ENCODE measurements around the gene LCE3C.
"Not testable (repeated sequence)": the region's sequence is repeated elsewhere in the genome, so short reads cannot be mapped to it uniquely, and the experiment has no call there.

The LCE3C gene
- 0 reads per million in 2 donors for total RNA-seq

DNA sequence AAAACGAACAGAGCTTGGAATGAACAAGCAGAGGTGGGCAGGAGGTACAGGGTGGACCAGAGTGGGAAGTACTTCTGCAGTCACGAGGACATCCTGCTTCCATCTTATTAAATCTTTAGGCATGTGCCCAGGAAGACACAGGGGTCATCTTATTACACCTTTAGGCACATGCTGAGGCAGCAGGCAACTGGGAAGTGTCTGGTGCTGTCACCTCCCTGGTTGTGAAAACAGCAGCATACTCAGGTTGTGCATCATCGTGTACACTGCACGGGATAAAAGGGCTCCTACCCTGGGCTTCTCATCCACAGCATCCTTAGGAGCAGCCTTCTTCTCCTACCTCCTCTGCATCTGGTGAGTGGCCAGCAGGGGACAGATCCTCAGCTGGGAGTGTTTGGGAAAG lies at the start of gene LCE3C:
Gene LCE3C, plus strand, starts transcription at position 301 of the 400 bp plus-strand sequence. CDS start 498 bp downstream, outside the sequence.
- DNase-seq = no peak

DNA sequence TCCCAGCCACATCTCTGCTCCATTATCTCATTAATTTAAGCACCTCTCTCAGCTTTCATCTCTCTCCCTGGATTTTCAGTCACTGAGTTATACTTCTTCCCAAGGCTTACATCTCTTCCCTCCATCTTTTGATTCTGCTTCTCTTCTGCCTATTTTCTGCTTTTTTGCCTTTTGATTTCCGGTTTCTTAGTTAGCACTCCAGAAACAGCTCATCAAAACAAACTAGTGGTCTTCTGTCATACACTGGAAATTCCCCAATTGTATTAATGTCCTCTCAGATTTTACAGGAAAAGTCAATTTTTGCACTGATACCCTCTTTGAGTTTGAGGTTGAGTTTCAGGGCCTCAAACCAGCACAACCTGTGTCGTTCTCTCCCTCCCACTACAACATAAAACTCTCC lies 34.9 kb upstream of the LCE3C start:
- DNase-seq = no peak

DNA sequence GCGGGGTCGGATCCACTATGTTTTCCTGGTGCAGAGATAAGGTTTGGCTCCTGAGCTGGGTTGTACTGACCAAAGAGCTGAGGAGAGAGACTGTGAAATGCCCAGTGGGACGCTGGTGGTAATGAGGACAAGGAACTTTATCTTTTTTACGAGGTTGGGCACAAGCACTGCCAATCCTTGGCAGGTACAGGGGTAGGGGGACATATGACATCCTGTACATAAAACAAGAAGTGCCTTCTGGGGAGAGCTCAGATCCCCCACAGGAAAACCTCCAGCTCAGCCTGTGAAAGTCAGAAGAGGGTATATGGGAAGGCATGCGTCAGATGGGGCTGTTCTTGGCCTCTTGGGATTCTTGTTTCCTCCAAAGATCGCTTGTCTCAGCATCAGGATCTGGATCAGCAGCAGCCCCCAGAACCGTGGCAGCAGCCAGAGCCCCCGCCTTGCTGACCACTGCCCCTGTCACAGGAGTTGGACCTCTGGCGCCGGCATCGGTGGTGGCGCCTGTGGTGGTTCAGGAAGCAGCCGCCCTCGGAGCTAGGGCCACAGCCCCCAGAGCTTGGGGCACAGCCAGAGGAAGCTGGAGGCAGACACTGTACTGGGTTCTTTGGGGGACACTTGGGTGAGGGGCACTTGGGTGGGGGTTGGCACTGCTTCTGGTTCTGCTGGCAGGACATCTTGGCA lies 34.4 kb upstream of the LCE3C start:
- no peak for DNase-seq

DNA sequence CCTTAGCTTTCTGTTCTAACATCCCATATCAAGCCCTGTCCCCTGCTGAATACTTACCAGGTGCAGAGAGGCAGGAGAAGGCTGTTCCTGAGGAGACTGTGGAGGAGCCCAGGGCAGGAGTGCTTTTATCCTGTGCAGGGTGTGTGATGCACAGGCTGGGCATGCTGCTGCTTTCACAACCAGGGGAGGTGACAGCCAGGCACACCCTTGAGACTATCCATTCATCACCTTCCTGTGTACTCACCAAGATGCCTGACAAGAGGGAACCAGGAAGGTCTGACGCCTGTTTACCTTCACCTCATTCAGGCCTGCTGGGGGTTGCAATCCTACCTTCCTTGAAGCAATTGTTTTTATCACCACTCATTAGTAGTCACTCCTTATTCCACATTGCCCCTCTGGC lies 33.4 kb upstream of the LCE3C start, which contains the start of gene LCE3E:
Gene LCE3E, minus strand, starts transcription at position 100 of the 400 bp plus-strand sequence. CDS start 572 bp downstream, outside the sequence.
- no peak for DNase-seq

GRCh38 chr1:152577168-152577567 lies 22.9 kb upstream of the LCE3C start:
- no peak for DNase-seq

DNA sequence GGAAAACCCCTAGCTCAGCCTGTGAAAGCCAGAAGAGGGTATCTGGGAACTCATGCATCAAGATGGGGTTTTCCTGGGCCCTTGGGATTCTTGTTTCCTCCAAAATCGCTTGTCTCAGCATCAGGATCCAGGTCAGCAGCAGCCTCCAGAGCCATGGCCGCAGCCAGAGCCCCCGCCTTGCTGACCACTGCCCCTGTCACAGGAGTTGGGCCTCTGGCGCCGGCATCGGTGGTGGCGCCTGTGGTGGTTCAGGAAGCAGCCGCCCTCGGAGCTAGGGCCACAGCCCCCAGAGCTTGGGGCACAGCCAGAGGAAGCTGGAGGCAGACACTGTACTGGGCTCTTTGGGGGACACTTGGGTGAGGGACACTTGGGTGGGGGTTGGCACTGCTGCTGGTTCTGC lies 20.5 kb upstream of the LCE3C start:
- not testable (repeated sequence) for DNase-seq

- DNase-seq = no peak
Measured at GRCh38 chr1:152580433-152580832, 19.6 kb upstream of the LCE3C start, which contains the start of gene LCE3D. LCE3D (minus strand) TSS chr1:152580516; CDS start chr1:152579936, 580 bp downstream.

DNA sequence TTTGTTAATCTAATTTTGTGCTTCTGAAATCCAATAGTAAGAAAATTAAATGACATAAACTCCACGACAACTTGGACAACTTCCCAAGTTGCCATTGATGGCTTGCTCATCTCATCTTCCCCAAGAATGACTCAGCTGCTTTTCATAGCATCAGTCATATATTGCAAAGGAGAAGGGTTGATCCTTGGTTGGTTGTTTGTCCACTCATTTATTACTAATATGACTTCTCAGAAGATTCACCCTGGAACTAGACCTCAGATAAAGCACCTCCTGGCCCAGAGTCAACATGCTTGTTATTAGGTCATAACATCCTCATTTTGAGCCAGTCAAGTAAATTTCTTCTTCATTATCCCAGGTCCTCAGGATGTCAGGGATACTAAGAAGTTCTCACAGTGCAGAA lies 17.4 kb upstream of the LCE3C start:
- DNase-seq = no peak

- no peak for DNase-seq
Measured at GRCh38 chr1:152585586-152585985, 14.4 kb upstream of the LCE3C start.

- no peak for DNase-seq
Measured at GRCh38 chr1:152596986-152597385, 3.0 kb upstream of the LCE3C start.

DNA sequence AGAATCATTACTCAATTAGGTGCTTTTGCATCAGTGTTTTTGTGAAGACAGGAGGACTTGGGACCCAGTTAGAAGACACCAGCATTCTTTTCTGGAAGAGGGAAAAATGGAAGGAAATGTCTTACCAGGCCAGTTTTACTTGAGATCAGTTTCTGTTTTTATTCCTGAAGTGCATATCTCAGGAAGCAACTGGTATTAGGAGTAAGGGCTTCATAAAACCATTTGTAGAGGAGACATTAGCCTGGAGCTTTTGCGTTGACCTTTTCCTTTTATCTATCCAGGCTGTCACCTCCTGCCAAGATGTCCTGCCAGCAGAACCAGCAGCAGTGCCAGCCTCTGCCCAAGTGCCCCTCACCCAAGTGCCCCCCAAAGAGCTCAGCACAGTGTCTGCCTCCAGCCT lies 13.5 kb downstream of the LCE3C start, which contains the start of gene LCE3B:
Gene LCE3B, plus strand, starts transcription at position 301 of the 400 bp plus-strand sequence. Its CDS starts 0 bp downstream, at position 301.
- no peak for DNase-seq

DNA sequence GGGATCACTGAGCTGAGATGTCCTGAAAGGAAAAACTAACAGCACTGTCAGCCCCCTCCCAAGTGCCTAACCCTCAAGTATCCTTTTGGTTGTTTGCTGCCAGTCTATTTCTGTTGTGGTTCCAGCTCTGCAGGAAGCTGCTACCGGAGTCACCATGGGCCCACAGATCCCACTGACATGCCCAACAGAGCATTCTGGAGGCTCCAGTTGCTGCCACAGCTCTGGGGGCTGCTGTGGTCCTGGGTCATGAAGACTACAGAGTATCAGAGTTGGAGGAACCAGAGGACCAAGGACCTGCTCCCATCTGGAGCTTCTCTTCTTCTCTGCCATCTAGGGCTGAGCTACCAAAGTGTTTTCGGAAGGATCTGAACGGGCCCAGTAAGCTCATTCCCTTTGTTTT lies 22.0 kb downstream of the LCE3C start:
- DNase-seq = no peak

GRCh38 chr1:152622803-152623202 lies 22.8 kb downstream of the LCE3C start, which contains the start of gene LCE3A:
LCE3A (minus strand) TSS chr1:152623103; CDS start chr1:152623103, 0 bp downstream.
- DNase-seq = no peak

DNA sequence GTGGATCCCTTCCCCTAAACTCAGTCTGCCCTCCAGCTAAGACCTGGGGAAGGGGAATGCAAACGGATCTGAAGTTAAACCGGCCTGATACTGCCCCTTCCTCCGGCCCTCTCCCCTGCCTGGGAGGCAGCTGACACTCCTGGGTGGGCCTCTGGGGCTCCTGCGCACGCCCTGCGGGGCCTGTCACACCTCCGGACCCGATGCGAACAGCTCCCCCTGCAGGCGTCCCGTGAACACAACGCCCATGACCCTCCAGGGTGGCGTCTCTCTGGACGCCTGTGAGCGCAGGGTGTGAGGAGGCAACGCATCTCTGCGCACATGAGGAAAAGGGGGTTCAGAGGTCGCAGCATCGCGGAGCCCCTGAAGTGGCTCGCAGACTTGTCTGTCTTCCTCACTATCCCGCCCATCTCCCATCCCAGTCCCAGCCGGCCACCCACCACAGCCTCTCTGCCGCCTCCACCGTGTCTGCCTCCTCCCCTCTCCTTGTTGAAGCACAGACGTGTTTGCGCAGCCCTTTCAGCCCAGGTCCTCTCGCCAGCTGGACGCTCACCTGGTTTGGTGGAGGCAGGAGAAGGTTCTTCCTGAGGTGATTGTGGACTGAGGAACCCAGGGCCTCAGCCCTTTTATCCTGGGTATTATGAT lies 23.3 kb downstream of the LCE3C start:
- no peak for DNase-seq

DNA sequence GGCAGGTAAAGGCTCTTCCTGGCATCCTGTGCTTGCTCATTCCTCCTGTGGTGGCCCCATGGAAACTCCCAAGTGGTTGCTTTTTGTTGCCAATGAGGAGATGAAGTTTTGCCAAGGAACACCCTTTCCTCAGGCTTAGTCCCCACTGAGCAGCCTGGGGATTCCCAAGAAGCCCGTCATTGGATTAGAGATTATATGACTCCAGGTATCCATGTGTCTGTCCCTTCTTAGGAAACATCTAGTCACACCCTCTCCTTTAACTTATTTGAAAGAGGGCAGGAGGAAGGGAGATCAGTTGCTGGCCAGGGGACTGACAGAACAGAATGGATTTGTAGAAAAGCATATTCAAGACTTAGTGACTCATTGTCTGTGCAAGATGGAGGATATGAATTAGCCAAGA lies 26.7 kb downstream of the LCE3C start:
- no peak for DNase-seq

GRCh38 chr1:152630596-152630995 lies 30.6 kb downstream of the LCE3C start:
- DNase-seq = no peak

DNA sequence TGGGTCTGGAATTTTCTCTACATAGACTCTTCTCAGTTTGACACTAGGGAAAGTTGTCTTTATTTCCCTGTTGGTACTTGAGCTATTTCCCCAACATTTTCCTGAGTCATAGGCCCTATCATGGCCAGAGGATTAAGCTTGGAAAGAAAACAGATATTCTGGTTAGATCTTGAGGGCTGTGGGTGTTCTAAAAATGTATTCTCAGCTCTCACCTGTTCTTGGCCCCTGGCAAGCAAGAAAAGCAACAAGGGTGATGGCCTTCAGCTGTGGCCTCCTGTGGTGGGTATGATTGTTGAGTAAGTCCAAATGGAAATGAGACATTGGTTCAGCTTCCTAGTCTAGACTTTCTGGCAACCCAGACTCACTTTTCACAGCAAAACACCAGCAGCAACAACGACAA lies 40.3 kb downstream of the LCE3C start:
- DNase-seq = no peak

GRCh38 chr1:152643945-152644344 lies 43.9 kb downstream of the LCE3C start:
- DNase-seq = no peak

DNA sequence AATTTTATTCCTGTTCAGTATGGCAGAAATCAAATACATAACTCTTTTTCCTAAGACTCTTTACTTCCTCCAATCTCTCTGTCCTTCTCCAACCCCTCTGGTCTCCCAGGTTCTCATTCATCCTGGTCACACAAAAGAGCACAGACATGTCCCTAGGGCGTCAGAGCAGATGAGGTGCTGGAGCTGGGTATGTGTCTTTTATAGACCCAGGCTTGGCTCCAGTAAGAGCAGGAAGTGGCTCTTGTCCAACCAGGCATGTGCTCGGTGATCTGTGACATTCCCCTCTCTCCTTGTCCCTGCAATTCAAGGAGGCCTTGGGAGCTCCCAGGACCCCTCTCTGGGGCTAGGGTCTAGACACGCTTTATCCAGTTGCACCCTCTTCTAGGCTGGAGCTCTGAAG lies 45.1 kb downstream of the LCE3C start:
- DNase-seq = no peak

DNA sequence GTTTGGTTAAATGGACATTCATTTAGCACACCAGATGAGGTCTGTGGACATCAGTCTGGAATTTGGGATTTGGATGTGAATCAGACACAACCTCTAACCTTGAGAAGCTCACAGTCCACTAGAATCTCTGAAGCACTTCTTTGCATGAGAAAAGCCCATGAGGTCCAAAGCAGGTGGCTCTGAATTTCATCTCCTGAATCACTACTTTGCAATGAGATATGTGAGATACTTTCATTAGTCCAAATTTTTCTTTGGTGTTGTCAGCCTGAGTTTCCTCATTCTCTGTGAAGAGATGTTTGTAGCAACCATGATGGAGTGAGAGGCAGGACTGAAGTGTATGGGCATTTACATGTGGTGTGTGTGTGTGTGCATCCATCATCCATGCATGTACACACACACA lies 46.6 kb downstream of the LCE3C start:
- no peak for DNase-seq
